Stomach (tissue), 9 donors: ENCODE results near the gene PBX2. TPM values are rescaled to one million over a fixed set of nuclear protein-coding genes. Genes with fewer than 3 reads are reported as not detected.
"Not testable (repeated sequence)": the region's sequence is repeated elsewhere in the genome, so short reads cannot be mapped to it uniquely, and the experiment has no call there.

ENCODE experiments used
- DNase-seq, 2 donors: peaks; one replicate each; pipeline versions ENCODE4 v3.0.0 to v3.0.0-alpha.2; 2013 to 2019
- H3K27ac ChIP-seq, 5 donors: fragments of 200-600 bp in 4 of 5; sonication (generic) in 4 of 5; one replicate each; pipeline ENCODE4 v1.5.1; 2013 to 2019; ENCODE audit warnings: mild to moderate bottlenecking in 1 of 5, moderate library complexity in 1 of 5
- H3K27me3 ChIP-seq, 3 donors: fragments of 200-600 bp; sonication (generic); one replicate each; pipeline ENCODE4 v1.5.1; 2017 to 2019; ENCODE audit warnings: mixed run types in 1 of 3
- H3K36me3 ChIP-seq, 4 donors: fragments of 200-600 bp; sonication (generic); 1 replicate in 3 of 4; 2 replicates in 1 of 4; pipeline ENCODE4 v1.5.1; 2016 to 2019
- H3K4me1 ChIP-seq, 4 donors: fragments of 200-600 bp; sonication (generic); one replicate each; pipeline ENCODE4 v1.5.1; 2016 to 2019
- H3K4me3 ChIP-seq, 4 donors: fragments of 200-600 bp; sonication (generic) in 3 of 4; one replicate each; pipeline ENCODE4 v1.5.1; 2016 to 2019; ENCODE audit warnings: mild to moderate bottlenecking in 1 of 4
- H3K9me3 ChIP-seq, 4 donors: fragments of 200-600 bp; sonication (generic); one replicate each; pipeline ENCODE4 v1.5.1; 2016 to 2019
- CTCF ChIP-seq, 7 experiments: fragments of 450-650 bp in 4 of 7; fragments of 200-600 bp in 3 of 7; sonication (generic) in 3 of 7; IDR thresholded peaks; one replicate each; pipeline ENCODE4 v1.5.1; 2016 to 2019; ENCODE audit warnings: antibody characterized with exemption in 7 of 7, control low read depth in 2 of 7, mild to moderate bottlenecking in 1 of 7
- EP300 ChIP-seq: sonication (generic); formaldehyde crosslinking; IDR thresholded peaks from one replicate; pipeline ENCODE4 v1.6.1; 2017; ENCODE audit warnings: antibody characterized with exemption
- POLR2A ChIP-seq, 4 donors: fragments of 450-650 bp; IDR thresholded peaks; one replicate each; pipeline ENCODE4 v1.6.1; 2016; ENCODE audit warnings: antibody characterized with exemption in 4 of 4, control low read depth in 2 of 4, mild to moderate bottlenecking in 1 of 4, moderate library complexity in 1 of 4
- POLR2AphosphoS5 ChIP-seq, 3 donors: sonication (generic); formaldehyde crosslinking; IDR thresholded peaks; one replicate each; pipeline ENCODE4 v1.6.1; 2016; ENCODE audit warnings: antibody characterized with exemption in 3 of 3
- WGBS, 5 donors: extraction: QIAGEN DNeasy Blood & Tissue Kit in 3 of 5; methylation state at CpG; one replicate each; pipeline versions ENCODE4 v1.1.5 to v1.1.7; 2013 to 2018; 5-methylcytosine and 5-hydroxymethylcytosine counted together
- intact Hi-C: fragments of 100-400 bp; cut with DNase I; formaldehyde crosslinking; loops from one replicate; pipeline ENCODE4 v1.15.1; 2023; ENCODE audit warnings: low total_unique reads
- polyA plus RNA-seq, 3 donors: library from polyadenylated mRNA; stranded (reverse); fragments of 200-250 nt; gene quantifications; one replicate each; pipeline ENCODE4 v1.2.3, GENCODE V29; 2013
- total RNA-seq, 5 donors: library from RNA; depleted of rRNA; stranded (reverse); fragments of >200 nt; gene quantifications; one replicate each; pipeline versions ENCODE4 v1.1.0 to v1.2.3, GENCODE V29; 2014 to 2016
- donor health status: healthy with polysubstance abuse.
- donor health status: Bipolar disorder and iron deficiency.
- donor health status: healthy.

The PBX2 gene
- total and polyA plus RNA-seq, 8 donors: 23.5 to 50.3 (median 35.1) TPM

GRCh38 chr6:32187009-32187709, 2.8 kb downstream of the PBX2 start:
- H3K27ac ChIP-seq: peak overlapping the region; percentile 23 to 100 (median 75)
- peaks cover 37 to 82% (median 68%) of the 10 kb centered on the region in 4 donors for H3K4me1 ChIP-seq
- DNase-seq: peak in 1 of 2 donors; percentile 21

GRCh38 chr6:32186151-32186840, 3.7 kb downstream of the PBX2 start:
- H3K27me3 ChIP-seq, H3K9me3 ChIP-seq, H3K4me3 ChIP-seq, intact Hi-C loops: not testable (repeated sequence)
- Histone ChIP-seq H3K36me3 (peaks cover 27 to 59% (median 50%) of the 10 kb centered on the region in 4 donors), H3K4me1 (peaks cover 37 to 82% (median 68%) of the 10 kb centered on the region in 4 donors), H3K27ac (peak overlapping the region; percentile 31 to 100 (median 75))
- peak in 1 of 2 donors; percentile 5 for DNase-seq
- 60 to 69% (median 62%) methylated on average over 10 of the region's 10 CpGs for WGBS, 5 donors

More at GRCh38 chr6:32187009-32187709, 2.8 kb downstream of the PBX2 start:
- Histone ChIP-seq H3K9me3 (no peaks in the 10 kb centered on the region), H3K4me3 (peak overlapping the region in 2 of 4 donors; percentile 69 to 76), H3K27me3 (no peaks in the 10 kb centered on the region), H3K36me3 (peaks cover 22 to 51% (median 42%) of the 10 kb centered on the region in 4 donors)
- intact Hi-C loops: no loop called here
- no peak for TF ChIP-seq POLR2AphosphoS5 (IDR thresholded peaks at IDR 0.05)
- TF ChIP-seq POLR2A (IDR thresholded peaks at IDR 0.05): no peak
- TF ChIP-seq EP300: no peak
- TF ChIP-seq CTCF (IDR thresholded peaks at IDR 0.05): no peak
- WGBS, 5 donors: 61 to 79% (median 65%) methylated on average over 12 of the region's 12 CpGs

- H3K4me1 ChIP-seq: peaks cover 33 to 82% (median 67%) of the 10 kb centered on the region in 4 donors
- intact Hi-C loops, H3K27me3 ChIP-seq, H3K9me3 ChIP-seq, H3K4me3 ChIP-seq: not testable (repeated sequence)
- DNase-seq: peak; percentile 73 to 90
- WGBS, 5 donors: 6 to 26% (median 21%) methylated on average over 11 of the region's 11 CpGs
- peaks cover 33 to 65% (median 56%) of the 10 kb centered on the region in 4 donors for H3K36me3 ChIP-seq
- H3K27ac ChIP-seq: peak overlapping the region; percentile 31 to 100 (median 75)
Measured at GRCh38 chr6:32185681-32186131, 4.3 kb downstream of the PBX2 start.

GRCh38 chr6:32184084-32184640, 5.8 kb downstream of the PBX2 start, which contains the start of gene AGER:
Gene AGER (minus strand): TSS chr6:32184253. CDS start chr6:32184222, 31 bp downstream.
- peaks cover 44 to 90% (median 75%) of the 10 kb centered on the region in 4 donors for H3K4me1 ChIP-seq
- intact Hi-C loops: no loop called here
- 63 to 79% (median 70%) methylated on average over 5 to 6 of the region's 6 CpGs for WGBS, 5 donors
- no peaks in the 10 kb centered on the region for H3K27me3 ChIP-seq
- H3K9me3 ChIP-seq: no peaks in the 10 kb centered on the region
- TF ChIP-seq POLR2A (IDR thresholded peaks at IDR 0.05) (no peak), POLR2AphosphoS5 (IDR thresholded peaks at IDR 0.05) (no peak), CTCF (IDR thresholded peaks at IDR 0.05) (no peak), EP300 (no peak)
- peak in 1 of 2 donors; percentile 3 for DNase-seq
- H3K27ac ChIP-seq: peak within 1 kb of the TSS in 4 of 5 donors; percentile 72 to 100 (median 79)
- peaks cover 41 to 75% (median 67%) of the 10 kb centered on the region in 4 donors for H3K36me3 ChIP-seq
- no peak within 1 kb of the TSS for H3K4me3 ChIP-seq

GRCh38 chr6:32183483-32184083, 6.4 kb downstream of the PBX2 start:
- DNase-seq: peak in 1 of 2 donors; percentile 7
- TF ChIP-seq CTCF (IDR thresholded peaks at IDR 0.05) (no peak), POLR2A (IDR thresholded peaks at IDR 0.05) (no peak), POLR2AphosphoS5 (IDR thresholded peaks at IDR 0.05) (no peak), EP300 (no peak)
- 77 to 84% (median 80%) methylated on average over 14 to 15 of the region's 15 CpGs for WGBS, 5 donors
- peaks cover 42 to 90% (median 75%) of the 10 kb centered on the region in 4 donors for H3K4me1 ChIP-seq
- no peak overlapping the region for H3K4me3 ChIP-seq
- no peaks in the 10 kb centered on the region for H3K27me3 ChIP-seq
- intact Hi-C loops: no loop called here
- H3K27ac ChIP-seq: peak overlapping the region in 4 of 5 donors; percentile 4 to 100 (median 79)
- peaks cover 41 to 75% (median 67%) of the 10 kb centered on the region in 4 donors for H3K36me3 ChIP-seq
- H3K9me3 ChIP-seq: no peaks in the 10 kb centered on the region
